Stimulated activated CD8-positive, alpha-beta memory T cell treated with anti-CD3 and anti-CD28 coated beads, Interleukin-4, amount 100 ng/mL, for 48 hours (primary cell): Measurements from ENCODE around the gene TMIE.
"Not testable (repeated sequence)": the region's sequence is repeated elsewhere in the genome, so short reads cannot be mapped to it uniquely, and the experiment has no call there.

Experiments used
- DNase-seq: peaks from one replicate; pipeline ENCODE4 v3.0.0-alpha.2; 2020

TMIE gene

DNA sequence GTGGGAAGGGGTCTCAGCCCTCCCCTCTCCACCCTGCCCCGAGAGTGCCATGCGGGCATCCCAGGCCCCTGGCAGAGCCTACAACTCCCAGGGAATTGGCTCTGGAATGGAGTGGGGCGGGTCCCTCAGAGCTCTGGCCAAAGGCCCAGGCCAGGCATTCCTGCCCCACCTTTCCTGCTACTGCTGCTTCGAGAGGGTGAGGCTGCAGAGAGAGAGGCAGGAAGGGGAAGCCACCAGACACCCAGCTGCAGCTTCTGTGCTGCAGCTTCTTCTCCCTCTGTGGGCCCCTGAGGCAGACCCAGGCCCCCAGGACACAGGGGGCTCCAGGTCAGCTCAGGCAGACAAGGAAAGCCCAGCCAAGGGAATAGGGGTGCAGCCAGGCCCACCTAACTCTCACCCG is 10.4 kb upstream of the TMIE start:
- no peak for DNase-seq

- no peak for DNase-seq
Measured at GRCh38 chr3:46692566-46692990, 8.6 kb upstream of the TMIE start.

- DNase-seq = peak; percentile 66
Measured at GRCh38 chr3:46693038-46693891, 7.9 kb upstream of the TMIE start, which contains the start of gene ALS2CL. TSS of gene ALS2CL (minus strand) at chr3:46693679. CDS start at chr3:46689440, 4,239 bp downstream.

DNA sequence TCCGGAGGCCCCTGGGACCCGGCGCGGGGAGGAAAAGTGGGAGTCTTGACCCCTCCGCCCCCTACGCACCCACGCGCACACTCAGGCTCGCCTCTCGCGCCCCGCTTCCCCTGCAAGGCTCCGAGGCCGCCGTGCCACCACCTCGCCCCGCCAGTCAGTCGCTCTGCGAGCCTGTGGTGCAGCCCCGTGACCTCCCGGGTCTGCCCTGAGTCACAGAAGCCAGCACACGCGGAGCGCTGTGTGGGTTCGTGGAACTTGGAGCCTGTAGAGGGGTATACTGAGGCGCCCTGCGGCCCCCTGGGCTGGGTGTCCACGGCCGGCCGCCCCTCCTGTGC is 7.3 kb upstream of the TMIE start:
- DNase-seq = peak; percentile 50

GRCh38 chr3:46694520-46694919 is 6.7 kb upstream of the TMIE start:
- no peak for DNase-seq

DNA sequence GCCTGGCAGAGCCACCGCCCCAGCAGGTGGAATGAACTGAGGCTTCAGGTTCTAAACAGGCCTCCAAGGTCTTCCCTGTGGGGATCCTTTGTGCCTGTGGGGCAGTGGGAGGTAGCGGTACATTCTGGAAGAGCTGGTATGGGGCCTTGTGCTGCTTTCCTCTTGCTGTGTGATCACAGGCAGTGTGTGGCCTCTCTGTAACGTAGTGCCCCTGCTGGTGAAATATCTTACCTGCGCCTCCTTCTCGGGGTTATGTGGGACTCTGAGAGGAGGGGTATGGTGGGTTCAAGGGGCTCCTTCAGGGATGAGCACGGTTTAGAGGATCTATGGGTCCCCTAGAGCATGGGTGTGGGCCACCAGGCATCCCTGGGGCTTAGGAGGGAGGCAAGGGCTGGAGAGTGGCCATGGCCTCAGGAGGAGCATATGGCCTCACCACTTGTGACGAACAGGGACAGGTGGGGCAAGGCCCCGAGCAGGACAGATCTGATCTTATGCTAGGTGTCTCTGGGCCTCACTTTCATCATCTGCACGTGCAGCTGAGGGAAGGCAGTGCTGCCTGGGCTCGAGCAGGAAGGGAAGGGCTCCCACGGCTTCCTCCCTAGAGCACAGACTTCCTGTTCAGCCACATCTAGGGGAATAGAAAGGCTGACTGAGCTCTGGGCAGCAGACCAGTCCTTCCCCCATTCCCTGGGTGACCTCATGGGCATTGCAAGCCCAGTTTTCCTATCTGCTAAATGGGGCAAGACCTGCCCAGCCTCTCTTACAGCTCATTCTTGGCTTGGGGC is 5.8 kb upstream of the TMIE start:
- peak; percentile 53 for DNase-seq

- DNase-seq = no peak
Measured at GRCh38 chr3:46695962-46696894, 5.0 kb upstream of the TMIE start.

- no peak for DNase-seq
Measured at GRCh38 chr3:46699676-46700523, 1.3 kb upstream of the TMIE start.

GRCh38 chr3:46700772-46701171 is 420 bp upstream of the TMIE start:
- DNase-seq = no peak

- DNase-seq = no peak
Measured at GRCh38 chr3:46702246-46703012, 1.2 kb downstream of the TMIE start.

DNA sequence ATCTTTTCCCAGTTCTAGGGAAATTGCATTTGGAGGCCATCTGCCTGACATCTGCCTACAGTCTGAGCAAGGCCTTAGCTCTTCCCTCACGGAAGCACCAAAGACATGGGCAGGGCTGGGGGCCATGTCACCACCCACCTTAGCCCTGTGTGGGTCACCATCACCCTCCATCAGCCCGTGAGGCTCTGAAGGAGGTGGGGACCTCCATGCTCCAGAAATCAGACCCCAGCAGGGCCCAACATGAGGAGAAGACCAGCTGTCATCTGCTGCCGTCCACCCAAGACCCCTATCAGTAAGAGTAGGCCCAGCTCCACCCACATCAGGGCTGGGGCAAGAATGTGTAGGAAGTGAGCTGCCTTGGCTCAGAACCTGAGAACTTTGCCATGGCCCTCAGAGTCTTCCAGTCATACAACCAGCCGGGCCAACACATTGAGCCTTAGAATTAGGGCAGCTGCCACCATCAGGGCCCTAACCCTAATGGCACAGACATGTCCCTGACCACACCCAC is 1.9 kb downstream of the TMIE start:
- DNase-seq = no peak

DNA sequence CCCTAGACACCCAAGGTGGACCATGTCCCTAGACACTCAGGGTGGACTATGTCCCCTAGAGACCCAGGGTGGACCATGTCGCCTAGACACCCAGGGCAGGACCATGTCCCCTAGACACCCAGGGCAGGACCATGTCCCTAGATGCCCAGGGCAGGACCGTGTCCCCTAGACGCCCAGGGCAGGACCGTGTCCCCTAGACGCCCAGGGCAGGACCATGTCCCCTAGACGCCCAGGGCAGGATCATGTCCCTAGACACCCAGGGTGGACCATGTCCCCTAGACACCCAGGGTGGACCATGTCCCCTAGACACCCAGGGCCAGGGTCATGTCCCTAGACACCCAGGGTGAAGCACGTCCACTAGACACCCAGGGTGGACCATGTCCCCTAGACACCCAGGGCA is 3.2 kb downstream of the TMIE start:
- DNase-seq = not testable (repeated sequence)

DNA sequence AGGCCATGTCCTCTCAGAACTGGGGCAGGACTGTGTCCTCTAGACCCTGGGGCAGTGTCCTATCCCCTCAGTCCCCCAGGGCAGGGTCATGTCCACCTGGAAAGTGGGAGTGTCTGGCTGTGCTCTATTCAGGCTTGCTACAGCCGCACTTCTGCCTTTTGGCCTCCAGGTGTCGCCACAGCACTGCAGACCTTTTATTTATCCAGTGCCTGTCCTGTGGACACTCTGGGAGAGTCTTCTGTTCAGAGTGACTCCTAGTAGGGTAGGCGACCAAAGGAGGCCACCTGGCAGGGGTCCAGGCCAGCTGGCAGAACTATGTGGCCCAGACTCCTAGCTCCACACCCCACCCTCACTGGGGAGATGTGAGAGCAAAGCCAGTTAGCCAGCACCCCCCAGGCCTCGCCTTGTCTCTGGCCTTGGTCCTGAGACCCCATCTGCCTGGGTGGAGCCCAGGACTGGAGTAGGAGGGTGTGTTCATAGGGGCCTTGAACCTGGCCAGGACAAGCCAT is 3.9 kb downstream of the TMIE start:
- DNase-seq = peak; percentile 78

DNA sequence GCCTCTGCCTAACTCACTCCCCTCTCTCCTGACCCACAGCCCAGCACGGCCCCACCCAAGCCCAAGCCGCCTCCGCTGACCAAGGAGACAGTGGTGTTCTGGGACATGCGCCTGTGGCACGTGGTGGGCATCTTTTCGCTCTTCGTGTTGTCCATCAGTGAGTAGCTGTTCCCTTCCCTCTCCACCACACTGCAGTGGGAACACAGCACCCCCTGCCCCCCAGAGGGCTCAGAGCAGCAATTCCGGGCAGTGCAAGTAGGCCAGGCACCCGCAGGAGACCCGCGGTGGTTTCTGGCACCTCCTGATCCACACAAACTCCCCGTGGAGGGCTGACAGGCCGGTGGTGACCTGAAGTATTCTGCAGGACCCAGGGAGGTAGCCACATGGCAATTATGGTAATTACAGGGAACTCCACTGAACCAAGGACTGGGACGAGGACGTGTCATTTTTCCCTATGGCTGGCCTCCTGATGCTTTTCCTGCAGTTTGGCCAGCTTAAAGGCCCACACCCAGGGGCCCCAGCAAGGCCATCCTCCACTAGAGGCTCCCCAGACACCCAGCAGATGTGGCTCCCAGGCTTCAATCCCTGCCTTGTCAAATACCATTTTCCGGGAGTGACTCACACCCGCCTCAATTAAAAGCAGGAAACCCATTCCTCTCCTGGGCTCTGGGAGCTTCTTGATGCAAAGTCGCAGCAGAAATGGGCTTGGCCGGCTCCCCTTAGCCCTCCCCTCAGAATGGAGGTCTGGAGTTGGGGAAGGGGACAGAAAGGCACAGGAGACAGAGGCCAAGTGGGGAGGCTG is 4.8 kb downstream of the TMIE start:
- DNase-seq = no peak

DNA sequence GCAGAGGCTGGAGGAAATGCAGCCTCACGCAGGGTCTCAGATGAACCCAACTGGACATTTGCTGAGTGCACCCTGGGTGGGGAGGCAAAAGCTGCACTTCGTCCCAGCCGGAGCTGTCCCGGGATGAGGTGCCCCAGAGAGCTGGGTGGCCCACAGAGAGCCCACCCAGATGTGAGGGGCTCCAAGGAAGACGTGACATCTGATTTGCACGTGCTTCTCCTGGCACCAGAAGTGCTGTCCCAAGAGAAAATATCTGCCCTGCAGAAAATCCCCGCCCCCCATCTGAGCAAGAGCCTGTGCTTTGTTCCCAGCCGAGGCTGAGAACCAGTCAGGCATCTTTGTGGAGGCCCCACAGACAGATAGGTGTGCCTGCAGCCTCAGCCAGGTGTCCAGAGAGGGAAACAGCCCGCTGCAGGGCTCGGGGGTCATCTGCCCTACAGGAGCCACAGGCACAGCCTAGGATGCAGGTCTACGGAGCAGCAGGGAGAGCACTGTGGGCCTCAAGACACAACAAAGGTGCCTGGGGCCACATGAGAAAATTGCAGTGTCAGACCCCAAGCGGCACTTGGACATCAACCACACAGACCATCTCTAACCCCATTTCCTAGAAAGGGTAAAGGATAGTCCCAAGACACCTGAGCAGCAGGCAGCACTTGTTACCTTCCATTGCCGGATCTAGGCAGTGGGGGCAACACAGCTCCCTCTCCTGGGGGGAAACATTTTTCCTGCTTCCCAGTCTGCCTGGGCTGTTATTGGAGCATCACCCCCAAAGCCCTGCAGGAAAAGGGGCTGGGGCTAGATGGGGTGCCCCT is 5.8 kb downstream of the TMIE start:
- DNase-seq = no peak

DNA sequence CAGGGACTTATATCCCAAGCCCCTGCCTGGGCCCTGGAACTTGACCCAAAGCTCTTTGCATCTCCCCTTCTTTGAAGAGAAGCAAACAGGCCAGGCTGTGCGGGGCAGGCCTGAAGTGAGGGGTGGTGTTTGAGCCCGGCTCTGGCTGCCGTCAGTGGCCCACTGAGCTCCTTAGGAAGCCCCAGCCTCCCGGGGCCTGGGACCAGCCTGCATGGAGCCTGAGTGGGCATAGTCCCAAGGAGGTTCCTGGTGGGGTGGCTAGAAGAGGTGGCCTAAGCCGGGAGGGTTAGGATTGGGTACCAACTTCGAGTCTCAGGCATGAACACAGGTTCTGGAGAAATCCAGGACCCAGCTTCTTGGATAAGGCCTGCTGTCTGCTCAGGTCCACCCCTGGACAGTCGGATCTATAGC is 6.4 kb downstream of the TMIE start:
- DNase-seq = no peak

GRCh38 chr3:46708401-46709156 is 7.4 kb downstream of the TMIE start:
- no peak for DNase-seq

DNA sequence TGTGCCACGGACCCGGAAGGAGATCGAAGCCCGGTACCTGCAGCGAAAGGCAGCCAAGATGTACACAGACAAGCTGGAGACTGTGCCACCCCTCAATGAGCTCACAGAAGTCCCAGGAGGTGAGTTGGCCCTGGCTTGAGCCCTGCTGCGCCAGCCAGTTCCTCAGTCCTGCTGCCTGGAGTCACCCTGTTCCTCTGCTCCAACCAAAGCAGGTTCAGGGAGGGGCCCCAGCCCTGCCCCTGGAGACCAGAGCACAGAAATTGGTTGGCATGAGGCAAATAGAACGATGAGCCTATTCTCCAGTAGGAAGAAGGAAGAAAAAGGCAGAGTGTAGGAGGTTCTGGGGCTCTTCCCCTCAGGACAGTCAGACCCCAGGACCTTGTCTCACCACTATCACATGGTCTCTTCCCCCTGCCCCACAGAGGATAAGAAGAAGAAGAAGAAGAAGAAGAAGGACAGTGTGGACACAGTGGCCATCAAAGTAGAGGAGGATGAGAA is 8.0 kb downstream of the TMIE start:
- DNase-seq = no peak
